Coronary artery (tissue), 2 donors: Measurements from ENCODE around the gene PLA2G4D.

ENCODE experiments used
- DNase-seq: peaks from one replicate; pipeline ENCODE4 v3.0.0-alpha.2; 2017; ENCODE audit warnings: low spot score
- H3K27ac ChIP-seq, 2 donors: fragments of 200-600 bp; sonication (generic); one replicate each; pipeline ENCODE4 v1.5.1; 2016 to 2019
- H3K4me3 ChIP-seq: fragments of 200-600 bp; sonication (generic); 2 replicates; pipeline ENCODE4 v1.5.1; 2016; ENCODE audit warnings: mild to moderate bottlenecking, moderate library complexity
- TF ChIP-seq, protein P1 (sequence below): fragments of 200-600 bp; sonication (generic); IDR thresholded peaks from one replicate; pipeline ENCODE4 v1.5.1; 2019; ENCODE audit warnings: antibody characterized with exemption

PLA2G4D gene

DNA sequence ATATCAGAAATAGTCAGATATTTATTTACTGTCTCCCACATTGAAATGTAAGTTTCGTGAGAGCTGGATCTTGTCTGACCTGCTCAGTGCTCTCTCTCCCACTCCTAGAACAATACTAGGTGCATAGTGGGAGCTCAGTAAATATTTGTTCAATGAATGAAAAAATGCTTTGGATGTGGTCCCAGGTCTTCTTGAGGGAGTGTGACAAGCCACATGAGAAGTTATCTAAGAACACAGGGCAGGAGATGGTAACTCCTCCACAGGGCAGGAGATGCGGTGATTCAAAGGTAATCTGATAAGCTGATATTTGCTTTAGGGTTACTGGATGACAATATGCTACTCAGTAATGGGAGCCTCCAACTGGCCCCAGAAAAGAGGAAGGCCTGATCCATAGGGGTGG lies 47.8 kb downstream of the PLA2G4D start:
- Histone ChIP-seq H3K4me3 (no peak overlapping the region), H3K27ac (no peak overlapping the region)
- DNase-seq = peak; percentile 8
- TF ChIP-seq, protein P1, sequence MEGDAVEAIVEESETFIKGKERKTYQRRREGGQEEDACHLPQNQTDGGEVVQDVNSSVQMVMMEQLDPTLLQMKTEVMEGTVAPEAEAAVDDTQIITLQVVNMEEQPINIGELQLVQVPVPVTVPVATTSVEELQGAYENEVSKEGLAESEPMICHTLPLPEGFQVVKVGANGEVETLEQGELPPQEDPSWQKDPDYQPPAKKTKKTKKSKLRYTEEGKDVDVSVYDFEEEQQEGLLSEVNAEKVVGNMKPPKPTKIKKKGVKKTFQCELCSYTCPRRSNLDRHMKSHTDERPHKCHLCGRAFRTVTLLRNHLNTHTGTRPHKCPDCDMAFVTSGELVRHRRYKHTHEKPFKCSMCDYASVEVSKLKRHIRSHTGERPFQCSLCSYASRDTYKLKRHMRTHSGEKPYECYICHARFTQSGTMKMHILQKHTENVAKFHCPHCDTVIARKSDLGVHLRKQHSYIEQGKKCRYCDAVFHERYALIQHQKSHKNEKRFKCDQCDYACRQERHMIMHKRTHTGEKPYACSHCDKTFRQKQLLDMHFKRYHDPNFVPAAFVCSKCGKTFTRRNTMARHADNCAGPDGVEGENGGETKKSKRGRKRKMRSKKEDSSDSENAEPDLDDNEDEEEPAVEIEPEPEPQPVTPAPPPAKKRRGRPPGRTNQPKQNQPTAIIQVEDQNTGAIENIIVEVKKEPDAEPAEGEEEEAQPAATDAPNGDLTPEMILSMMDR = no peak

DNA sequence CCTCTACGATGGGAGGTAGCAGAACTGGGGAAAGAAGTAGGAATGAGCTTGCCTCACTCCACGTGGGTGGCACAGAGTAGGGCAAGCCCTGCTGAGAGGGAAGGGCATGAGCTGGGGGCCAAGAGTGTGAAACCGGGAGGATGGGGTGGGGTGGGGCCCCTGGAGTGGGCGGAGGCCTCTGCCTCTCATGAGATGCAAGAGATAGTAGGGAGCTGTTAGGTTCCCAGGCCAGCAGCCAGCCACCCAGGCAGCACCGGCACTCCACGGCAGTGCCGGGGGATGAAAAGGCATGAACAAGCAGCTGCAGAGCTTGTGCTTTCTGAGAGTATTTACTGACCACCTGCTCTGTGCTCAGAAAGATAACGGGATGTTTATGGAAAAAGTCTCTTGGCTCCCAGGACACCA lies 49.1 kb downstream of the PLA2G4D start:
- peak; percentile 71 for DNase-seq
- TF ChIP-seq, protein P1 = no peak
- no peak overlapping the region for H3K4me3 ChIP-seq
- no peak overlapping the region for H3K27ac ChIP-seq

DNA sequence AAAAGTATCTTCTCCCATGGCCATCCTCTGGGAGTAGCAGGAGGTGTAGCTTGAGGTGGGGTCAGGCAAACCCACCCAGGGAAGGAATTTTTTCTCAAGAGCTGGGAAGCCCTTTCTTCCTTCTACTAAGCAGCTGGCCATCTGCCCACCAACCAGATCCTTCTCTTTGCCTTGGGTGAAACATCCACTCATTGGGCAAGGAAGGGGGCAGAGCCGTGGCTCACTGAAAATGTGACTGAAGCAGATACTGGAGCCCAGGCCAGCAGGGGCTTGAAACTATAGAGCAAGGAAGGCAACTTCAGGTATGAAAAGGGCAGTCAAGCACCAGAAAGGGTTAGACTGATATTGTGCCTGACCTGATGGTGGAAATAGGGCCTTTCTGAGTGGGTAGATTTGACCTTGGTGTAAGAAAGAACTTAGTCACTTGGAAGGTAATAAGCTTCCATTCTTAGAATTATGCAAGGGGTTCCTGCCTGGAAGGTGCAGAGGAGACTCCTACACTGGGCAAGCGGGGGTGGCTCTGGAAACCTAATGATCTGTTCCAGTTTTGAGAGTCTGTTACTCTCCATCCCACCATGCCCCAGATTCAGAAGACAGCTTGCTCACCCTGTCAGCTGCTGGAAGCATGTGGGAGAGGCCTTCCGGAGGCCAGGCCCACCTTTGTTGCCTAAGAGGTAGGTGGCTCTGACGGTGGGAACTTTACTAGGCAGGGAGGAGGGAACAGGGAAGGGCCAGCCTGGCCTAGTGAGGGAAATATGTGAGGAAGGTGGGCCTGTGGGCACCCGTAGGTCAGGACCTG lies 51.6 kb downstream of the PLA2G4D start:
- no peak overlapping the region for H3K4me3 ChIP-seq
- TF ChIP-seq, protein P1 = no peak
- peak; percentile 52 for DNase-seq
- H3K27ac ChIP-seq = no peak overlapping the region

DNA sequence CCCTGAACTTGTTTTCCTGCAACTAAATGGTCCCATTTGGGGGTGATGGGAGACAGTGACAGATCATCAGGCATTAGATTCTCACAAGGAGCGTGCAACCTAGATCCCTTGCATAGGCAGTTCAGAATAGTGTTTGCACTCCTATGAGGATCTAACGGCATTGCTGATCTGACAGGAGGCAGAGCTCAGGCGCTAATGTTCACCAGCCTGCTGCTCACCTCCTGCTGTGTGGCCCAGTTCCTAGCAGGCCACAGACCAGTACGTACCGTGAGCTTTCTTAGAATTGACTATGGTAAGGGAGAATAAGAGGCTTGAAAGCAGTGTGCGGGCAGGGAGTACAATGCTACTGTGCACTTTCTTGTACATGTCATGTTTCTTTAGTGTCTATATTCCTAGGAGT lies 56.0 kb downstream of the PLA2G4D start:
- no peak for DNase-seq
- TF ChIP-seq, protein P1 = no peak
- Histone ChIP-seq H3K27ac (no peak overlapping the region), H3K4me3 (no peak overlapping the region)

- no peak for DNase-seq
- Histone ChIP-seq H3K4me3 (no peak overlapping the region), H3K27ac (no peak overlapping the region)
- TF ChIP-seq, protein P1 = no peak
Measured at GRCh38 chr15:42037656-42038055, 56.7 kb downstream of the PLA2G4D start.

DNA sequence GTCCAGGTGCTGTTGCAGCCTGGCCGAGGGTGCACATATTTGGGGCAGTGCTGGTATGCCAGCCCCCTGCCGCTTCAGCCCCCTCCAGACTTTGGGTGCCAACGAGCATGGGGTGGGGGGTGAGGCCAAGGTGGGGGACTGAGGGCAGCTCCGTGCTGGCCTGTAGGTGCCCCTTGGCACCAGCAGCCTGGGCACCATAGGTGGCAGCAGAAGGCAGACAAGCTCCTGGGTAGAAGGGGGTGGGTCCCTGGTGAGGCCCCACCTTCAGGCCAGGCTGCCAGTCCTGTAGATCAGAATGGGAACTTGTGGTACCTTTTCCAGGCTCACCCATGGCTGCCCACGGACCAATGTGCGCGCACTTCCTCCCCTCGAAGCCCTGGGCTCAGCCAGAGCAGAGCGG lies 57.4 kb downstream of the PLA2G4D start:
- TF ChIP-seq, protein P1 = no peak
- H3K27ac ChIP-seq = no peak overlapping the region
- DNase-seq = no peak
- H3K4me3 ChIP-seq = no peak overlapping the region
